ENCODE data around the gene ARHGDIG.

DNA sequence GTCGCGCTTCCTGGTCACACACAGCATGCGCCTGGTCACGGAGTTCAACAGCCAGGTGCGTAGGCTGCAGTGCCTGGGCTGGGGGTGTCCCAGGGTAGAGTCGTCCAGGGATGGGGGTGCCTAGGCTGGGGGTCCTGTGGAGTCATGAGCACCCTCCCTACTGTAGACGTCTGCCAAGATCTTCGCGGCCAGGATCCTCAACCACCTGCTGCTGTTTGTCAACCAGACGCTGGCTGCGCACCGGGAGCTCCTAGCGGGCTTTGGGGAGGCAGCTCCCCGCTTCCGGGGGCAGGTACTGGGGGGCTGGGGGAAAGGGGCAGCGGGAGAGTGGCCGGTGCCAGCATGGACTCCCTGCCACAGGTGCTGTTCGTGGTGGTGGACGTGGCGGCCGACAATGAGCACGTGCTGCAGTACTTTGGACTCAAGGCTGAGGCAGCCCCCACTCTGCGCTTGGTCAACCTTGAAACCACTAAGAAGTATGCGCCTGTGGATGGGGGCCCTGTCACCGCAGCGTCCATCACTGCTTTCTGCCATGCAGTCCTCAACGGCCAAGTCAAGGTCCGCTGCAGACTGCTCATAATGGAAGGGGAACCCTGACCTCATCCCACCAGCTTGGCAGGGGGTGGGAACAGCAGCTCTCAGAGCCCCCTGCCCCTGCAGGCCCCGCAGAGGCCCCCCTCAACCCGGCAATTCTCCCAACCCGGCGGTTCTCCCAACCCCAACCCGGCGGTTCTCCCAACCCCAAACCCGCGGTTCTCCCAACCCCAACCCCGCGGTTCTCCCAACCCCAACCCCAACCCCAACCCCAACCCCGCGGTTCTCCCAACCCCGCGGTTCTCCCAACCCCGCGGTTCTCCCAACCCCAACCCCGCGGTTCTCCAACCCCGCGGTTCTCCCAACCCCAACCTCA is 5.0 kb downstream of the ARHGDIG start:
- TF ChIP-seq CTCF (IDR thresholded peaks at IDR 0.05) = no peak
- no peak for TF ChIP-seq POLR2A (IDR thresholded peaks at IDR 0.05)
